IPS DF 4.7 (cell line): Measurements from ENCODE around the gene MYOZ1.
"Not testable (repeated sequence)": the region's sequence is repeated elsewhere in the genome, so short reads cannot be mapped to it uniquely, and the experiment has no call there.

ENCODE experiments used
- DNase-seq: peaks from one replicate; pipeline ENCODE4 v3.0.0-alpha.2; 2013; ENCODE audit warnings: low spot score; ENCODE audit errors: extremely low read depth

Gene MYOZ1

DNA sequence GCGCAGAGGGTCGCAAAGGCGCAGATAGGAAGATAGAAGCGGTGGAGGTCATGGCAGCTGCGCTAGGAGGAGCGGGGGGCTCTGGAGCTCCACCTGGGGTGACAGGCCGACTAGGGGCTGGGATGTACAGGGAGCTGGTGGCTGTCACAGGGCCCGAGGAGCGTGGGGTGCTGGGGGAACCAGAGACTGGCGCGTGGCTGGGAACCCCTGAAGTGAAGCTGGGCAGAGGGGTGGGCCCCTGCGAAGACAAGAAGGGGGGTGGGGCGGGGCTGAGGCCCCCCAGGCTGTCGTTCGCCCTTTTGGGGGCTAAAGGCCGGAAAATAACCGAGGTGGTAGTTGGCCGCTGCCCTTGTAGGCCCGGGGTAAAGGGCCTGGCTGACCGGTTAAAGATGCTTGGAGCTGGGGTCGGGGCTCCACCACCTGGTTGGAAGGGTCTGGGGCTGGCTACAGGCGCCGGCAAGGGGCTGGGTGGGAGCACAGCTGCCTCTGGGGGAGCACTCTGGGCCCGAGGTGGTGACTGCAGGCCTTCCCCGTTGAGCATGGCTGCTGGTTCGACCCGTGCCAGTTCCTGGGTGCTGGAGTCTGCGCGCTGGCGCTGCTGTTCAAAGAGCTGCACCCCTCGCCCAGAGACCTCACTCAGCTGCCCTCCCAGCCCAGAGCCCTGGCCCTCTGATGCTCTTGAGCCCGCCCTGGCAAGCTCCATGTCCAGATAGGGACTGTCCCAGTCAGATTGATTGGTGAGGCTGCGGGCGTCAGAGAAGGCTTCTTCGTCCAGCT, 6.8 kb upstream of the MYOZ1 start:
- no peak for DNase-seq

DNA sequence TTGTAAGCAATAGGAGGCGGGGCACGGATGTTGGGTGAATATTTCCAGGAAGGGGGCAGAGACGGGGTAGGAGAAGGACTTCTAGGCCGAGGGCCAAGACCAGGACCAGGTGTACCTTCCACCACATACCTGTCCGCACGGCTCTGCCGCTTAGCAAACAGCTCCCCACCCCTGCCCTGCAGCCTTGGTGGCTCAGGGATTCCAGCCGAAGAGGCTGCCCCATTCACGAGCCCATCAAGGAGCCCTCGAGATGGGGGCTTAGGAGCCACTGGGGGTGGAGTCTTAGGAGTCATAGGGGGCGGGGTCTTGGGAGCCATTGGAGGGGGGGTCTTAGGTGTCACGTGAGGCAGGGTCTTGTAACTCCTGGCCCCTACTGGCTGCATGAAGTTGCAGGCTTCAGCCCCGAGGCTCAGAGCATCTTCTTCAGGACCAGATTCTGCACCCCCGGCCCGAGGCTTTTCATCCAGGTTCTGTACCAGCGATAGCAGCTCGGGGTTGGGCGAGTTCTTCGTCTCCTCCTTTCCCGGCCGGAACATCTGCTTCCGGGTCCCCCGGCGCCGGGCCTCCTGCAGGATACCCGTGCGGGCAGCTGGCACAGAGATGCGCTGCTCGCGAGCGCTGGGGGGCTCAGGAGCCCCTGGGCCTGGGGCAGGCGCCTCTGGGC, 6.1 kb upstream of the MYOZ1 start:
- no peak for DNase-seq

DNA sequence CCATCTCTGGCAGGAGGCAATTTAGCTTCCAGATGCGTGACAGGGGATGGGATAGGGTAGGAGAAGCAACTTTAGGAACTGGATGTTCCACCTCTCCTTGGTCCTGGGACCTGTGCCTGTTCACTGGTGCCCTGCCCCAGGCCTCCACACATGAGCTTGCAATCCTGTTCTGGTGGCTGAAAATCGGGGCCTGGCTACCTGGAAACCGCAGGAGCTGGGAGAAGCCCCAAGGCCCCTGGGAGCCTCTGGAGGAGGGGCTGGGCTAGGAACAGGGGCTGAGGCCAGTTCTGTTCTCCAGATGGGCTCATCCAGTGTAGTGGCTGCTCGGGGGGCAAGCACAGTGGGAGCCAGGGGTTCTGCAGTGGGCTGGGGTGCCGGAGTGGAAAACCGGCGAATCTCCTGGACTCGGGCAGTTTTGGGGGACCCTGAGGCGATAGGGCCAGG, 5.3 kb upstream of the MYOZ1 start:
- DNase-seq, result no peak

DNA sequence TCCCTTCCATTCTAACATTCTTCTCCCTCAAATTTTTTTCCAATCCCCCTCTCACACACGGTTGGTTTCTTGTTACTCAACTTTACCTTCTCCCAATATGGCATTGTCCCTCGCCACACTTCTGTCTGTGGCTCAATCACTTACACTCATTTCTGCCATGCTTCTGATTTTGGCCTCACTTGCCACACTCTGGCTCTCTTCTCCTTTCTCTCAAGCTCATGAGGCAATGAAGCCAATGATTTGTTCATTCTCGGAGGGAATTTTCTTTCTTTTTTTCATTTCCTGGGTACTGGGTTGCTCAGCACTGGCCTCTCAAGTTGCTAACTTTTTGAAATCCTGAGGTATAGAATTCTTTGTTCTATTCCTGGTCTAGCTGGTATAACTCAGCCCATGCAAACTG, 4.0 kb upstream of the MYOZ1 start:
- DNase-seq, result no peak

DNA sequence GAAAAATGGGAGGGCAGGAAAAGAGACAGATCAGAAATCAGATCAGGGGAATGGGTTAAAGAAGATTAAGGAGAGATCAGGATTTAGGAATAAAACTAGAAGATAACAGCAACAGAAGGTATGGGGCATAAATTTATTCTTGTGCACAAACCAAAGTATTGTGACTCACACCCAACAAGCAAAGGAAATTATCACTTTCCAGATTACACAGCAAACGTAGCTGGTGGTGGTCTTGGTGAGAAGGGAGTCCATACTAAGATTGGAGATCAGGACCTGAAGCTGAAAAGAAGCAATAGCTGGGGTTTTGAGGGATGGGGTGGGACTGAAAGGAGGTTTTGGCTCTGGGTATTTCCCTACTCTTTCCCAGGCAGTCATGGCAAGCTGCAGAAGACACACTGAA, 3.5 kb upstream of the MYOZ1 start:
- no peak for DNase-seq

DNA sequence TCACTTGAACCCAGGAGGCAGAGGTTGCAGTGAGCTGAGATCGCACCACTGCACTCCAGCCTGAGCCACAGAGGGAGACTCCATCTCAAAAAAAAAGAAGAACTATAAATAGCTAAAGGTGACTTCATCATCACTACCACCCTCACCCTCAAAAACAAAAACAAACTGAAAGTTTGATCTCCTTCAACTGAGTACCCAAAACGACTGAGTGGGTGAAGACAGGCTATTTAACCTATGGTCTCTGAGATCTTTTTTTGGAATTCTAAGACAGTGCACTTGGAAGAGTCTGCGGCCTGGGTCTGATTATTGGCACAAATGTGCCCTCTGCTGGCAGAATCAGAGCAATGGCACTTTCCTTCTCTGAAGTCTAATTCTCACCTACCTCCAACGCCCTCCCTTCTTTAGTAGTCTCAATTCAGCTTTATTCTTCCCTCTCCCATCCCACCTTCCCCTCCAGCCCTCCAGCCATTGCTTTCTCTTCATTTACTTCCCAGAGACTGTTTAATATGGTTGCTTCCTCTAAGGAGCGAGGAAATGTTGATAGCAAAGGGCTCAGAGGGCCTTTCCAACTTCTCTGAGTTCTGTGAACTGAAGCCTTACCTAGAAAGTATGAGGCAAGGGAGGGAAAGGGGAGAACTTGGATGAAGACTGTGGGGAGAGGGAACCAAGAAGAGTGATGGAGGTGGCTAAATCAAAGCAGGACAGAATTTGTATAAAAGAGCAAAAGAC, 2.9 kb upstream of the MYOZ1 start:
- no peak for DNase-seq

DNA sequence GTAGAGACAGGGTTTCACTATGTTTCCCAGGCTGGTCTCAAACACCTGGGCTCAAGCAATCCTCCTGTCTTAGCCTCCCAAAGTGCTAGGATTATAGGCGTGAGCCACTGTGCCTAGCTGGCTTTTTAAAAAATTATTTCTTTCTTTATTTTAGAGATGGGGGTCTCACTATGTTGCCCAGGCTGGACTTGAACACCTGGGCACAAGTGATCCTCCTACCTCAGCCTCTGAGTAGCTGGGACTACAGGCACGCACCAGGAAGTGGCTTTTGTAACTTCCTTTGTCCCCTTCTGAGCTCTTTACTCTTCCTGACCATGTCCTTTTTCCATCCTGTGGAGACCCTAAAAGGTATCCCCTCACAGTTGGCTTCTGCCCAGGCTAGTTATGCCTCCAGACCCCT, 2.1 kb upstream of the MYOZ1 start:
- no peak for DNase-seq

DNA sequence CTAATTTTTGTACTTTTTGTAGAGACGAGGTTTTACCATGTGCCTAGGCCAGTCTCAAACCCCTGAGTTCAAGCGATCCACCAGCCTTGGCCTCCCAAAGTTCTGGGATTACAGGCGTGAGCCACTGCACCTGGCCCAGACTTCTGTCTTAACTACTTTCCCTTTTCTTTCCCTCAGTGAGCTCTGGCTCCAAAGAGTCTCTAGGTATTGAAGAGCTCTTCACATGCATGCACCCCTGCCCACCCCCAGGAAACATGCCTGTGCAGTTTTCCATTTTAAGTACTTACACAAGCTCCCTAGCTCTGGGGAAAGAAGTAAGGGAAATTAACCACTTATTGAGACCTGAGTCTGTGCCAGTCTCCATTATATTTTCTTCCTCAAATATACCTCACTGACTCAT, 2.0 kb downstream of the MYOZ1 start:
- DNase-seq, result no peak

DNA sequence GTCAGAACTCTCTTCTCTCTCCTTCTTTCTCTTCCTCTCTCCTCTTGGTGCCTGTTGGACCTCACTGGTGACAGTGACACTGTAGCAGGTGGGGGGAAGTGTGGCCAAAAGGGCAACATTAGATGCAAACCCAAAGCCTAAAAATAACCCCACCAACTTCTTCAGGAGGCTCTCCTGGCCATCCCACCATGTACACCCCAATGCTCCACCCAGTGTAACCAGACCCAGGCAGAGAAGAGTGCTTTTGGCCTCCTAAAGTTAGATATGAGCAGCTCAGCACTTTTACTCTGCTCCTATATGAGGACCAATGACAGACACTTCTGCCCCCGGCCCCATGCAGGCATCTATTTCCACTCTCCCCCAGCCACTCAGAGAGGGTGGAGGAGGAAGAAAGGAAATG, 5.5 kb downstream of the MYOZ1 start:
- DNase-seq, result no peak

DNA sequence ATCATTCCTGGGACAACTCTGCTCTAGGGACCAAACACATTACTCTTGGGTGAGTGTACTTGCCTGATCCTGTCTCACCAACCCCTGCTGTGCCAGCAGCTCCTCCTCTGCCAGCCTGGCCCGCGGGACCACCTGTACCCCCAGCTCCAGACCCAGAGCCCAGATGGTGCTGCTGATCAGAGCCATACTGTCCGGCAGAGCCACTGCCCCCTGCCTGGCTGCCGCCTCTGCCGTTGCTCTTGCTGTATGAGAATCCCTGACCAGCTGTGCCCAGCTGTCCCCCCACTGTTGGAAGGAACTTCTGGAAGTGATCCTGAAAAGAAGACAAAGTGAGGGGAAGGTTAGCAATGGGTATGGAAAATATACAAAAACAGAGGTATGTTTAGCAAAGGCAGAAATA, 6.9 kb downstream of the MYOZ1 start:
- no peak for DNase-seq

DNA sequence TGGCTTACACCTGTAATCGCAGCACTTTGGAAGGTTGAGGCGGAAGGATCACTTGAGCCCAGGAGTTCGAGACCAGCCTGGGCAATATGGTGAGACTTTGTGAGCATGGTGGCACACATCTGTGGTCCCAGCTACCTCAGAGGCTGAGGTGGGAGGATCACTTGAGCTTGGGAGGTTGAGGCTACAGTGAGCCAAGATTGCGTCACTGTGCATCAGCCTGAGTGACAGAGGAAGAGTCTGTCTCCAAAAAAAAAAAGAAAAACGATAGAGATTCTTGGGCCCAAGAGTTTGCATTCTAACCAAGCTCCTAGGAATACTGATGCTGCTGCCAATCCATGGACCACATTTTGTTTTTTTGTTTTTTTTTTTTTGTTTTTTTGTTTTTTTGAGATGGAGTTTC, 12.1 kb downstream of the MYOZ1 start:
- DNase-seq, result no peak

DNA sequence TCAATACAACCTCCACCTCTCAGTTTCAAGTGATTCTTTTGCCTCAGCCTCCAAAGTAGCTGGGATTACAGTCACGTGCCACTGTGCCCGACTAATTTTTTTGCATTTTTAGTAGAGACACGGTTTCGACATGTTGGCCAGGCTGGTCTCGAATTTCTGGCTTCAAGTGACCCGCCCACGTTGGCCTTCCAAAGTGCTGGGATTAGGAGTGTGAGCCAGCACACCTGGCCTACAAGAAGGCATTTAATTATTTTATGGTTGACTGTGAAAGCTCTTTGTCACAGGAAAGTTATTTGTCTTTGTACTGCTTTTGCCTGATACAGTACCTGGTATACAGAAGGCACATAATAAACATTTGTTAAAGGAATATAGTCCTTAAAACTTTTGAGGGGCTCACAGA, 12.9 kb downstream of the MYOZ1 start:
- no peak for DNase-seq

DNA sequence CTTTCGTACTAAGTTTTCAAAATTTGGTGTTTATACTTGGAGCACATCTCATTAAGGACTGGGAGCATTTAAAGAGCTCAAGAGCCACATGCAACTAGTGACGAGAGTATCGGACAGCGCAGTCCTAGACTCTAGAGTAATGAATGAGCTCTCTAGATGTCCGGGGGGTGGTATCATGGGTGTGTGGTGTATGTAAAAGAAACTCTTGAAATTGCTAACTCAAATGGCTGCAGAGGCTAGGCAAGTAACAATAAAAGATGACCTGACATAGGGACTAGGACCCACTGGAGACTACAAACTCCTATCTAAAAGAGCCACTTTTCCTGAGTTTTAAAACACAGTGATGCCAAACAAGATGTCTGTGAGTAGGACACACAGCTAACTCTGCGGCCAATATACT, 14.0 kb downstream of the MYOZ1 start:
- no peak for DNase-seq

DNA sequence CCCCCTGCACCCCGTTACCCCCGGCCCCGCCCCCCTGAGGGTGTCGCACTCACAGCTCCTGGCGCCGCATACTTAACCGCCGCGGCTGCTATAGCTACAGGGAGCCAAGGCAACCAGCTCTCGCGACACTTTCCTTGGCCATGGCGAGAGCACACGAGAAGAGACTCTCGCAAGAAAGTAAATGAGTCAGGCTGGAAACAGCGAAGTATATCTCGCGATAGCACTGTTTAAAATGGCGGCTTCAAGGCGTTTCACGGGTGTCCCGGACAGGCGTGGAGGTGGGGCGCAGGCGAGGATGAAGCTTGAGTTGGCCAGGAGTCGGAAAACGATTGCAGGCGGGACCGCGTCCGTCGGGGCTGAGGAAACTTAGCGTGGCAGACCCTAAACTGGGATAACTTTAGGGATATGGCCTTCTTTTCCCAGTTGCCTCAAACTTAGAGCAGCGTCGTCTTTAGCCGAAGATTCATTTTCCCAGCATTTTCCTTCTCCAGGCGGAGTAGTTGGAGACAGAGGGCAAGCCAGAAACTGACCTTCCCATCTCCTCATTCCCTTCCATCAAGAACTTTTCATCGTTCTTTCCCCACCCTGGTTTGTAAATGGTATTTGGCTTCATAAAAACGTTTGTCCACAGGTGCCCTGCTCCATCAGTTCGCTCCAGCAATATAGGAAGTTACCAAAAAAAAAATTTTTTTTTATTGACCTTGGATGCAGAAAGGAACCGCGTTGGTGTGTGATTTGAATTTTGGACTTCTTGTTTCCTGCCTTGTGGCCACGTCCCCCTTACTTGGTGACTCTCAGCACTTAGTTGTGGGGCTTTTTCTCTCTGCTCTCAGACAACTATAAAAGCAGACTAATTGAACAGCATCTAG, 15.2 kb downstream of the MYOZ1 start:
- DNase-seq, result peak; percentile 97

DNA sequence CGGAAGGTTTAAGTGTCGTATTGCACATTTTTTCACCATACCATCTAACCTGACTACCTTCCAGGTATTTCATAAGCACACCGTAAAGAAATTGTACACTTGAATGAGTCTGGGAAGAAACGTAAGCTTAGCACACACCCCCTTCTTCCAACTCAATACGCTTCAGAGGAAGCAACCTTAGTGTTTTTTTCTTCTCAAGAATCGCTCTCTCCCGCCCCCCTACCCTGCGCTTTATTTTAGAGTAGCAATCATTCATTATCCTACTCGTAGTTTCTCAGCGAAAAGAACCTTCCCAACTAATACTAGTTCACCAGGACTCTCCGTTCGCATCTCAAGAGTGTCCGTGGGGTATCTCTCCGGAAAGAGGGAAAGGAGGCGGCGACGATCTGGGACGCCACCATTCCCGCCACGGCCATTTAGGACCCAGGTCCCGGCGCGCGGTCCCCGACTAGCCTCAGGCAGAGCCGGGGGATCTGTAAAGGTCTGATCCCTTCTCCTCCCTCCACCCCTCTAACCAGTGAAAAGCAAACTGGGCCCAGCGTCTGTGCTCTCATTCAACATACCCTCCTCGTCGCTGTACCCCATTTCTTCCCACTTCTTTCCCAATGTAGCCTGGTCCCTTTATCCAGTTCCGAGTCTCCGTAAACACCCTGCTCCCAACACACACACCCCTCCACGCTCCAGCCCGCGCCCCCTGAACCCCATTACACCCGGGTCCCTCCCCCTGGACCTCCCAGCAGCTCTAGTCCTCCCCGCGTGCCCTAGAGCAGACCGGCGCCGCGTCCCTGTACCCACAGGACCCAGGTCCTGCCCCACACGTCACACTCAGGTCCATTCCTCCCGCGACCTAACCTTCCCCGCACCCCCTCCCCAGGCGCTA, 16.0 kb downstream of the MYOZ1 start:
- DNase-seq, result no peak

DNA sequence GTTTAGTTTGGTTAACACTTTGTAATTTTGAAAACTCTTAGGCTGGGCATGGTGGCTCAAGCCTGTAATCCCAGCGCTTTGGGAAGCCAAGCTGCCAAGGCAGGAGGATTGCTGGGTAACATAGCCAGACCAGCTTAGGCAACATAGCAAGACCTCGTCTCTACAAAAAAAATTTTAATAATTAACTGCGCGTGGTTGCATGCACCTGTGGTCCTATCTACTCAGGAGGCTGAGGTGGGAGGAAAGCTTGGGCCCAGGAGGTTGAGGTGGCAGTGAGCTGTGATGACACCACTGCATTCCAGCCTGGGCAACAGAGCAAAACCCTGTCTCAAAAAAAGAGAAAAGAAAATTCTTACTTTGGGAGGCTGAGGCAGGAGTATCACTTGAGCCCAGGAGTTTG, 18.2 kb downstream of the MYOZ1 start:
- no peak for DNase-seq

DNA sequence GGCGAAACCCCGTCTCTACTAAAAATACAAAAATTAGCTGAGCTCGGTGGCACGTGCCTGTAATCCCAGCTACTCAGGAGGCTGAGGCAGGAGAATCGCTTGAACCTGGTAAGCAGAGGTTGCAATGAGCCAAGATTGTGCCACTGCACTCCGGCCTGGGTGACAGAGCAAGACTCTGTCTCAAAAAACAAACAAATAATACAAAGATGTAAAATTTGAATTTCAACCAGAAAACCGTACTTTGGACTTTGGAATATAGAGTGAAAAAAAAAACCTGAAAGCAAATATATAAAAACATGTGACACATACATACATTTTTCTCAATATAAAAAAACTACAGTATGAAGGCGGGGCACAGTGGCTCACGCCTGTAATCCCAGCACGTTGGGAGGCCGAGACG, 20.3 kb downstream of the MYOZ1 start:
- DNase-seq, result not testable (repeated sequence)

DNA sequence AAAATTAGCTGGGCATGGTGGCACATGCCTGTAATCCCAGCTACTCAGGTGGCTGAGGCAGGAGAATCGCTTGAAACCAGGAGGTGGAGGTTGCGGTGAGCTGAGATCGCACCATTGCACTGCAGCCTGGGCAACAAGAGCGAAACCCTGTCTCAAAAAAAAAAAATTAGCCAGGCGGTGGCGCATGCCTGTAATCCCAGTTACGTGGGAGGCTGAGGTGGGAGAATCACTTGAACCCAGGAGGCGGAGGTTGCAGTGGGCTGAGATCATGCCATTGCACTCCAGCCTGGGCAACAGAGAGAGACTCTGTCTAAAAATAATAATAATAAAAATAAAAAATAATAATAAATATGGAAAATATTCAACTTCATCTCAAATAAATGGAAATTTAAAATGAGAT, 24.1 kb downstream of the MYOZ1 start:
- not testable (repeated sequence) for DNase-seq

DNA sequence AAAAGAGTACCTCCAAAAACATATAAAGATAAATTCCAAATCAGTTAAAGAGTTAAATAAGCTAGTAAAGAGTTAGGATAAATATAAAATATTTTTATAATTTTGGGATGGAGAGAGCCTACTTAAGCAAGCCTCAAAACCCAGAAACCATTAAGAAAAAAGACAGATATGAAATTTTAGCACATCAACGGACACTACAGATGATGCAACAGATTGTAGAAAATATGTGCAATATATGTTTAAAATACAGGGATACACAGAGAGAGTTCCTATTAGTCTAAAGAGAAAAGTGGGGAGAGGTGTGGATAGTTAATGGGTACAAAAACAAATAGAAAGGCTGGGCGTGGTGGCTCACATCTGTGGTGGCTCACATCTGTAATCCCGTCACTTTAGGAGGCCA, 26.6 kb downstream of the MYOZ1 start:
- DNase-seq, result no peak

DNA sequence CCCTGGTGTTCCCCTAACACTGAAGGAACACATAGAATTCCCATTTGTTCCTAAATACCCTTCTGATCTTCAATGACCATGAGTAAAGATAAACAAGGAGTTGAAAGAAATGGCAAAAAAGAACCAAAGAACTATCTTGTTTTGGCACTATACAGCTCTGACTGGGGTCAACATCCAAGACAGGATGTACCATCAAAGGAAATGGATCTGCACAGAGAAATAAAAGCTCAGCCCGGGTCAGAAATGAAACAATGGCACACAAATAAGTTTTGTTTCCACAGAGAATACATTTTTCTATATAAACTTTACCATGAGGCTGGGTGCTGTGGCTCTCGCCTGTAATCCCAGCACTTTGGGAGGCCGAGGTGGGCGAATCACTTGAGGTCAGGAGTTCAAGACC, 32.2 kb downstream of the MYOZ1 start:
- no peak for DNase-seq

DNA sequence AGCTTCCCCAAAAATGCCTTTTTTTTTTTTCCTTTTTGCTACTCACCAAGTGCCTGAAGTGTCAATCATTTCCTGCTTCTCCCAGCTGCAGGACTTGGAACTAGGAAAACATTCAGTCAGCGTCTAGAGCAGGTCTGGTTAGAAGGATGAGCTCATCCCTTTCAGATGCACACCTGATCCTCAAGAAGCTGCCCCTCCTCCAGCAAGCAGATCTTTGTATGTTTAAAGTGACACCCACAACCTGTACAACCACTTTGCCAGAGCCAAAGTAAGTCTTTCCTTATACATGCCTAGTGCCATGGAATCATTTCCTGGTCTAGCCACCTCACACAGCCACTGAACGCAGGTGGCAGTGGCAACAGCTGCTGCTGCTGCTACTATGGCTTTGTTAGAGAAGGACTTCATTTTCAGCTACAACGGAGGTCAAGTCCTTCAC, 39.8 kb downstream of the MYOZ1 start:
- no peak for DNase-seq
